HEK293T (cell line): ENCODE results near the gene TANC1.

Source experiments
- CTCF ChIA-PET: fragments of 350-600 bp; formaldehyde crosslinking; extraction: SDS; loops from one replicate; lab custom pipeline; 2021; ENCODE audit warnings: antibody characterized with exemption, inconsistent platforms; lab: Yijun Ruan, JAX
- POLR2A ChIA-PET: fragments of 350-600 bp; formaldehyde crosslinking; extraction: SDS; loops from one replicate; lab custom pipeline; 2020; ENCODE audit warnings: antibody characterized with exemption, inconsistent platforms; lab: Yijun Ruan, JAX
- DNase-seq: peaks from one replicate; pipeline ENCODE4 v3.0.0; 2012; ENCODE audit warnings: mixed read lengths; ENCODE audit errors: extremely low spot score
- ARNT ChIP-seq: fragments of 450-650 bp; IDR thresholded peaks from 2 replicates; pipeline ENCODE4 v1.6.1; 2017; ENCODE audit warnings: mild to moderate bottlenecking
- BHLHE40 ChIP-seq: fragments of 450-650 bp; IDR thresholded peaks from 2 replicates; pipeline ENCODE4 v1.6.1; 2016; ENCODE audit warnings: mild to moderate bottlenecking, moderate library complexity, borderline replicate concordance
- CTBP1 ChIP-seq: fragments of 450-650 bp; IDR thresholded peaks from 2 replicates; pipeline ENCODE4 v1.6.1; 2016; ENCODE audit warnings: borderline replicate concordance
- ELF4 ChIP-seq: fragments of 450-650 bp; IDR thresholded peaks from 2 replicates; pipeline ENCODE4 v1.6.1; 2017; ENCODE audit warnings: antibody characterized with exemption
- FOXA1 ChIP-seq: fragments of 450-650 bp; IDR thresholded peaks from 2 replicates; pipeline ENCODE4 v1.6.1; 2016; ENCODE audit warnings: mild to moderate bottlenecking
- FOXK2 ChIP-seq: fragments of 450-650 bp; IDR thresholded peaks from 2 replicates; pipeline ENCODE4 v1.6.1; 2016; ENCODE audit warnings: mild to moderate bottlenecking
- FOXM1 ChIP-seq: fragments of 450-650 bp; IDR thresholded peaks from 2 replicates; pipeline ENCODE4 v1.6.1; 2017; ENCODE audit warnings: mild to moderate bottlenecking, borderline replicate concordance
- HDGF ChIP-seq: fragments of 450-650 bp; IDR thresholded peaks from 2 replicates; pipeline ENCODE4 v1.6.1; 2017; ENCODE audit warnings: antibody characterized with exemption, borderline replicate concordance
- L3MBTL2 ChIP-seq: fragments of 450-650 bp; conservative IDR thresholded peaks from 2 replicates; pipeline ENCODE4 v1.6.1; 2016; ENCODE audit warnings: mild to moderate bottlenecking
- LEF1 ChIP-seq: fragments of 450-650 bp; IDR thresholded peaks from 2 replicates; pipeline ENCODE4 v1.6.1; 2017; ENCODE audit warnings: mild to moderate bottlenecking, borderline replicate concordance
- NFRKB ChIP-seq: fragments of 450-650 bp; IDR thresholded peaks from 2 replicates; pipeline ENCODE4 v1.6.1; 2016; ENCODE audit warnings: mild to moderate bottlenecking, moderate library complexity
- PKNOX1 ChIP-seq: fragments of 450-650 bp; IDR thresholded peaks from 2 replicates; pipeline ENCODE4 v1.6.1; 2016
- SP1 ChIP-seq: fragments of 450-650 bp; IDR thresholded peaks from 2 replicates; pipeline ENCODE4 v1.6.1; 2017
- SUZ12 ChIP-seq: fragments of 450-650 bp; IDR thresholded peaks from 2 replicates; pipeline ENCODE4 v1.6.1; 2016; ENCODE audit warnings: mild to moderate bottlenecking
- TARDBP ChIP-seq: fragments of 450-650 bp; IDR thresholded peaks from 2 replicates; pipeline ENCODE4 v1.6.1; 2016
- ZNF384 ChIP-seq: fragments of 450-650 bp; IDR thresholded peaks from 2 replicates; pipeline ENCODE4 v1.6.1; 2016

TANC1 gene

GRCh38 chr2:158935617-158936016 is 32.8 kb upstream of the TANC1 start:
- TF ChIP-seq HDGF (no peak), ELF4 (no peak)
- ChIA-PET POLR2A (no interaction called here), CTCF (interaction anchor here (1.0 kb wide), 1 partner anchor 34 kb away, joined by 4 read pairs; no protein-coding TSS in a partner anchor)
- DNase-seq: no peak

- no peak for DNase-seq
- POLR2A ChIA-PET: no interaction called here
- CTCF ChIA-PET: no interaction called here
- no peak for TF ChIP-seq ELF4
- TF ChIP-seq BHLHE40: no peak
- TF ChIP-seq HDGF: no peak
- TF ChIP-seq FOXM1: no peak
- no peak for TF ChIP-seq FOXA1
- TF ChIP-seq PKNOX1: no peak
- no peak for TF ChIP-seq NFRKB
- TF ChIP-seq ZNF384: no peak
- TF ChIP-seq FOXK2: no peak
- TF ChIP-seq SUZ12: no peak
These were observed 31.5 kb upstream of the TANC1 start for GRCh38 chr2:158936978-158937377.

GRCh38 chr2:158940356-158940755 is 28.1 kb upstream of the TANC1 start:
- TF ChIP-seq FOXK2 (no peak), CTBP1 (no peak), TARDBP (no peak), PKNOX1 (no peak), ELF4 (no peak), ZNF384 (no peak), SUZ12 (no peak), L3MBTL2 (no peak), NFRKB (no peak), LEF1 (no peak), SP1 (no peak)
- DNase-seq: no peak
- ChIA-PET POLR2A (no interaction called here), CTCF (interaction anchor here (0.6 kb wide), 1 partner anchor 139 kb away, joined by 5 read pairs; no protein-coding TSS in a partner anchor)

GRCh38 chr2:158943973-158944372 is 24.5 kb upstream of the TANC1 start:
- ChIA-PET CTCF (no interaction called here), POLR2A (no interaction called here)
- TF ChIP-seq ARNT (no peak), FOXA1 (no peak), FOXM1 (no peak), SP1 (no peak), FOXK2 (no peak), ELF4 (no peak), LEF1 (no peak), SUZ12 (no peak), PKNOX1 (no peak), L3MBTL2 (no peak), HDGF (no peak), BHLHE40 (no peak)
- no peak for DNase-seq

GRCh38 chr2:158948964-158949699 is 19.3 kb upstream of the TANC1 start:
- peak; percentile 10; the same call in 1 of the 2 replicates for TF ChIP-seq CTBP1
- TF ChIP-seq NFRKB: no peak
- POLR2A ChIA-PET: no interaction called here
- CTCF ChIA-PET: interaction anchor here (0.7 kb wide), 1 partner anchor 81 kb away, joined by 3 read pairs; no protein-coding TSS in a partner anchor
- DNase-seq: no peak

- TF ChIP-seq TARDBP (no peak), NFRKB (no peak), L3MBTL2 (no peak), FOXA1 (no peak), LEF1 (no peak), FOXK2 (no peak), PKNOX1 (no peak)
- DNase-seq: no peak
- ChIA-PET CTCF (interaction anchor here (0.6 to 1.3 kb wide), 3 partner anchors 12 to 165 kb away, joined by 3 to 4 read pairs (median 3); no protein-coding TSS in a partner anchor), POLR2A (interaction anchor here (1.6 to 2.0 kb wide), 4 partner anchors 12 to 41 kb away, joined by 4 to 8 read pairs (median 5); partner anchors contain the start of gene TANC1)
These were observed 15.0 kb upstream of the TANC1 start for GRCh38 chr2:158953454-158953853.
